SU-DHL-6 (cell line): ENCODE data around the gene C2orf42.
A peak's percentile ranks its signal among the peaks of the same experiment; 100 is the strongest.

Source experiments
- H2AFZ ChIP-seq: fragments of 200-600 bp; sonication (generic); 2 replicates; pipeline ENCODE4 v1.6.1; 2014; ENCODE audit warnings: low read depth, mild to moderate bottlenecking, moderate library complexity, mixed read lengths, antibody characterized with exemption, low read length; ENCODE audit not compliant: severe bottlenecking
- H3F3A ChIP-seq: fragments of 200-600 bp; shearing (Covaris generic); 2 replicates; pipeline ENCODE4 v1.6.0; 2016; ENCODE audit warnings: antibody characterized with exemption, mild to moderate bottlenecking; ENCODE audit not compliant: insufficient read depth
- H3K27ac ChIP-seq: fragments of 200-600 bp; sonication (generic); 2 replicates; pipeline ENCODE4 v1.5.1; 2016; ENCODE audit warnings: low read depth, mild to moderate bottlenecking, low read length, moderate library complexity, mixed read lengths
- H3K27me3 ChIP-seq: fragments of 200-600 bp; sonication (generic), shearing (Covaris generic); 2 replicates; pipeline ENCODE4 v1.6.0; 2014; ENCODE audit warnings: mild to moderate bottlenecking, low read length
- H3K36me3 ChIP-seq: fragments of 200-600 bp; sonication (generic); 2 replicates; pipeline ENCODE4 v1.6.1; 2014; ENCODE audit warnings: mild to moderate bottlenecking, low read length, mixed read lengths
- H3K4me2 ChIP-seq: fragments of 300-600, 200-600 bp; shearing (Covaris generic), sonication (generic); 2 replicates; pipeline ENCODE4 v1.6.0; 2014; ENCODE audit warnings: low read length, low read depth, mild to moderate bottlenecking; ENCODE audit not compliant: poor library complexity, severe bottlenecking
- H3K4me3 ChIP-seq: fragments of 200-600 bp; sonication (generic); 2 replicates; pipeline ENCODE4 v1.5.1; 2014; ENCODE audit warnings: antibody characterized with exemption, low read length, mild to moderate bottlenecking, mixed read lengths; ENCODE audit not compliant: insufficient read depth, poor library complexity, severe bottlenecking
- H3K79me2 ChIP-seq: fragments of 200-600 bp; sonication (generic); 2 replicates; pipeline ENCODE4 v1.6.1; 2014; ENCODE audit warnings: mild to moderate bottlenecking, low read length, moderate library complexity; ENCODE audit not compliant: insufficient read depth
- H3K9ac ChIP-seq: fragments of 200-600 bp; sonication (generic); 2 replicates; pipeline ENCODE4 v1.7.0; 2014; ENCODE audit warnings: mild to moderate bottlenecking, low read length
- H3K9me2 ChIP-seq: fragments of 200-600 bp; sonication (generic); replicated peaks from 2 replicates; pipeline ENCODE4 v1.6.1; 2014; ENCODE audit warnings: low read length; ENCODE audit not compliant: insufficient read depth
- H3K9me3 ChIP-seq: fragments of 200-600 bp; sonication (generic); 2 replicates; pipeline ENCODE4 v1.6.1; 2014; ENCODE audit warnings: low read length, mixed read lengths; ENCODE audit not compliant: insufficient read depth
- H4K20me1 ChIP-seq: fragments of 200-600 bp; sonication (generic); 2 replicates; pipeline ENCODE4 v1.6.1; 2014; ENCODE audit warnings: low read depth, mild to moderate bottlenecking, antibody characterized with exemption, low read length, moderate library complexity, mixed read lengths
- EZH2phosphoT487 ChIP-seq: fragments of 200-600 bp; sonication (generic), shearing (Covaris generic); conservative IDR thresholded peaks from 2 replicates; pipeline ENCODE4 v1.6.1; 2018; ENCODE audit warnings: mild to moderate bottlenecking, antibody characterized with exemption, low read length, moderate library complexity, mixed read lengths
- TF ChIP-seq, protein P1 (sequence below): fragments of 200-600 bp; sonication (generic); IDR thresholded peaks from one replicate; pipeline ENCODE4 v1.5.1; 2017; ENCODE audit warnings: antibody characterized with exemption, mild to moderate bottlenecking, low read length, moderate library complexity; ENCODE audit not compliant: insufficient read depth, poor library complexity, severe bottlenecking

Gene C2orf42

DNA sequence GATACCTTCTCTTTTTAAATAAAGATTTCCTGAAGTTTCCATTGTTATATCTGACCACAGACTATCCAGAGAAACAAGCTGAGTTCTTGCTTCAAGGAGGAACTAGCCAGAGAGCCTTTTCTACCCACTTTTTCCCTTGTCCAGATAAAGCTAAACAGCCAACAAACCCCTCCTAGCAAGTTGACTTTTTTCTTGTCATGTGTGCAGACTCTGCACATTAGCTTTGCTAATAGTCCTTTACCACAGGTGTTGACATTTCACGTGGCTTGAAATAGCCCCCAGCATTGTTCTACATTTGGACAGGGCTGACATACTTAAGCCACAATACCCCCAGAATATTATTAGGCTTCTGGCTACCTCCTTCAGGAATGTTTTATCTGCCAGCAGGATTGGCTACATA lies 62.8 kb downstream of the C2orf42 start:
- TF ChIP-seq, protein P1, sequence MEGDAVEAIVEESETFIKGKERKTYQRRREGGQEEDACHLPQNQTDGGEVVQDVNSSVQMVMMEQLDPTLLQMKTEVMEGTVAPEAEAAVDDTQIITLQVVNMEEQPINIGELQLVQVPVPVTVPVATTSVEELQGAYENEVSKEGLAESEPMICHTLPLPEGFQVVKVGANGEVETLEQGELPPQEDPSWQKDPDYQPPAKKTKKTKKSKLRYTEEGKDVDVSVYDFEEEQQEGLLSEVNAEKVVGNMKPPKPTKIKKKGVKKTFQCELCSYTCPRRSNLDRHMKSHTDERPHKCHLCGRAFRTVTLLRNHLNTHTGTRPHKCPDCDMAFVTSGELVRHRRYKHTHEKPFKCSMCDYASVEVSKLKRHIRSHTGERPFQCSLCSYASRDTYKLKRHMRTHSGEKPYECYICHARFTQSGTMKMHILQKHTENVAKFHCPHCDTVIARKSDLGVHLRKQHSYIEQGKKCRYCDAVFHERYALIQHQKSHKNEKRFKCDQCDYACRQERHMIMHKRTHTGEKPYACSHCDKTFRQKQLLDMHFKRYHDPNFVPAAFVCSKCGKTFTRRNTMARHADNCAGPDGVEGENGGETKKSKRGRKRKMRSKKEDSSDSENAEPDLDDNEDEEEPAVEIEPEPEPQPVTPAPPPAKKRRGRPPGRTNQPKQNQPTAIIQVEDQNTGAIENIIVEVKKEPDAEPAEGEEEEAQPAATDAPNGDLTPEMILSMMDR: no peak
- TF ChIP-seq EZH2phosphoT487: no peak
- Histone ChIP-seq H3K4me3 (no peak overlapping the region), H4K20me1 (no peaks in the 10 kb centered on the region), H3K27ac (peak overlapping the region; percentile 93), H3K9ac (peak overlapping the region; percentile 80), H3K79me2 (no peaks in the 10 kb centered on the region), H3K36me3 (no peaks in the 10 kb centered on the region), H2AFZ (peak overlapping the region; percentile 33), H3K4me2 (peak overlapping the region; percentile 86), H3K9me2 (no peaks in the 10 kb centered on the region), H3K27me3 (no peaks in the 10 kb centered on the region), H3F3A (peaks cover 47% of the 10 kb centered on the region), H3K9me3 (no peaks in the 10 kb centered on the region)

DNA sequence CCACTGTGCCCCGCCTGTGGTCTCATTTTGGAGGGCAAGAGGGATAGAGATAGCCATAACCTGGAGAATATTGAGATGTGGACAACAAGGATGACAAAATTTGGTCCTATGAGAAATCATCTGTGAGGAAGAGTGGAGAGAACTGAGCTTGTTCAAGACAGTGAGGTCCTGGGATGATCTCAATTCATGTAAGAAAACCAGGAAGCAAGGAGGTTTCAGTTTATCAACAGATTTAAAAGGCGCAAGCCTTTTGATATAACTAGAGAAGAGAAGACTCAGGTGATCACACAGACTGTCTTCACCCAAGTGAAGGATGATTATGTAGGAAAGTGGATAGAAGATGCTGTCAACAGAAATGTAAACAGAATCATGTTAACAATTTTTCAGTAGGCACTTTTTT lies 64.4 kb downstream of the C2orf42 start:
- no peak for TF ChIP-seq EZH2phosphoT487
- TF ChIP-seq, protein P1: no peak
- H3K27ac ChIP-seq: peak overlapping the region; percentile 93
- H3K27me3 ChIP-seq: no peaks in the 10 kb centered on the region
- no peaks in the 10 kb centered on the region for H3K9me3 ChIP-seq
- H3K36me3 ChIP-seq: no peaks in the 10 kb centered on the region
- peak overlapping the region; percentile 80 for H3K9ac ChIP-seq
- H3K4me3 ChIP-seq: peak overlapping the region; percentile 8
- H3F3A ChIP-seq: peaks cover 63% of the 10 kb centered on the region
- no peaks in the 10 kb centered on the region for H4K20me1 ChIP-seq
- peak overlapping the region; percentile 86 for H3K4me2 ChIP-seq
- no peaks in the 10 kb centered on the region for H3K79me2 ChIP-seq
- peak overlapping the region; percentile 65 for H2AFZ ChIP-seq
- no peaks in the 10 kb centered on the region for H3K9me2 ChIP-seq

DNA sequence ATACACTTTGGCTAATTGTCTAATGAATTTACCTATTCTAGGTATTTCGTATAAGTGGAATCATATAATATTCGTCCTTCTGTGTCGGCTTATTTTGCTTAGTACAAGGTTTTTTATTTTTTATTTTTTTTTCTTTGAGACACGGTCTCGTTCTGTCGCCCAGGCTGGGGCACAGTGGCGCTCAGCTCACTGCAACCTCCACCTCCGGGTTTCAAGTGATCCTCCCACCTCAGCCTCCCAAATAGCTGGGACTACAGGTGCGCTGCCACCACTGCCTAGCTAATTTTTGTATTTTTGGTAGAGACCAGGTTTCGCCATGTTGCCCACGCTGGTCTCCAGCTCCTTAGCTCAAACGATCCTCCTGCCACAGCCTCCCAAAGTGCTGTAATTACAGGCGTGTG lies 65.3 kb downstream of the C2orf42 start:
- Histone ChIP-seq H3K4me2 (peak overlapping the region; percentile 86), H3K36me3 (no peaks in the 10 kb centered on the region), H3K79me2 (no peaks in the 10 kb centered on the region), H3K9me2 (no peaks in the 10 kb centered on the region), H3K4me3 (peak overlapping the region; percentile 48), H2AFZ (peak overlapping the region; percentile 65), H3K27me3 (no peaks in the 10 kb centered on the region), H4K20me1 (no peaks in the 10 kb centered on the region), H3K9ac (peak overlapping the region; percentile 80), H3K9me3 (no peaks in the 10 kb centered on the region), H3F3A (peaks cover 70% of the 10 kb centered on the region), H3K27ac (peak overlapping the region; percentile 93)
- TF ChIP-seq, protein P1: no peak
- TF ChIP-seq EZH2phosphoT487: no peak
